Ishikawa (cell line): Measurements from ENCODE around the gene CTNND2.

Experiments
- CEBPB ChIP-seq: IDR thresholded peaks from 2 replicates; pipeline ENCODE4 v1.6.1; 2012
- CREB1 ChIP-seq: IDR thresholded peaks from 2 replicates; pipeline ENCODE4 v1.6.1; 2012; ENCODE audit warnings: low read depth
- EGR1 ChIP-seq: IDR thresholded peaks from 2 replicates; pipeline ENCODE4 v1.6.1; 2012
- EP300 ChIP-seq: IDR thresholded peaks from 2 replicates; pipeline ENCODE4 v1.6.1; 2012; ENCODE audit warnings: borderline replicate concordance
- FOXM1 ChIP-seq: IDR thresholded peaks from 2 replicates; pipeline ENCODE4 v1.6.1; 2012; ENCODE audit warnings: low read depth, borderline replicate concordance
- NFIC ChIP-seq: IDR thresholded peaks from 2 replicates; pipeline ENCODE4 v1.6.1; 2012
- RAD21 ChIP-seq: IDR thresholded peaks from 2 replicates; pipeline ENCODE4 v1.6.1; 2012; ENCODE audit warnings: low read depth
- REST ChIP-seq: IDR thresholded peaks from 2 replicates; pipeline ENCODE4 v1.6.1; 2012; ENCODE audit warnings: low read depth, mild to moderate bottlenecking
- TAF1 ChIP-seq: IDR thresholded peaks from 2 replicates; pipeline ENCODE4 v1.6.1; 2012; ENCODE audit warnings: low read depth, mild to moderate bottlenecking
- TCF12 ChIP-seq: IDR thresholded peaks from 2 replicates; pipeline ENCODE4 v1.6.1; 2012; ENCODE audit warnings: low read depth
- TEAD4 ChIP-seq: IDR thresholded peaks from 2 replicates; pipeline ENCODE4 v1.6.1; 2012
- YY1 ChIP-seq: IDR thresholded peaks from 2 replicates; pipeline ENCODE4 v1.6.1; 2012; ENCODE audit warnings: low read depth
- TF ChIP-seq, protein P1 (sequence below): IDR thresholded peaks from 2 replicates; pipeline ENCODE4 v1.6.1; 2012
- TF ChIP-seq, protein P2 (sequence below): IDR thresholded peaks from 2 replicates; pipeline ENCODE4 v1.6.1; 2012

DNA sequence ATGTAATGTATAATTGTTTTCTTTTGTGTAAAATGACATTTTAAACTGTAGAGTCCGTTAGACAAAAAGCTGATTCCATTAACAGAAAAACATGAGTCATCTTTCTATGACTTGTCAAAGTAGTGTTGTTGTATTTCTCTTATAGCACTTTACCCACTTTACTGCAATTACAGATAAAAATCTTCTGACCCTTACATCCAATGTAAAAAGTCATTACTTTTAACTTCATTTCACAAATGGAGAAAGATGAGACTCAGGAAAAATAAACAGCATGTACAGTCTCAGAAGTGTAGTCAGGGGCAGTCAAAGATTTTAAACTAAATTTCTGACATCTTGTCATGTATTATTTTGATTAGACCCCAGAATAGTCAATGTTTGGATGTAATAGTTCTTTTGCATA, 146.6 kb downstream of the CTNND2 start:
- TF ChIP-seq RAD21 (no peak), TEAD4 (no peak), EP300 (no peak), FOXM1 (no peak), EGR1 (no peak), YY1 (no peak), REST (no peak), TCF12 (no peak), NFIC (no peak), CEBPB (no peak), TAF1 (no peak), CREB1 (no peak)
- TF ChIP-seq, protein P1, sequence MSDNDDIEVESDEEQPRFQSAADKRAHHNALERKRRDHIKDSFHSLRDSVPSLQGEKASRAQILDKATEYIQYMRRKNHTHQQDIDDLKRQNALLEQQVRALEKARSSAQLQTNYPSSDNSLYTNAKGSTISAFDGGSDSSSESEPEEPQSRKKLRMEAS = no peak
- TF ChIP-seq, protein P2, sequence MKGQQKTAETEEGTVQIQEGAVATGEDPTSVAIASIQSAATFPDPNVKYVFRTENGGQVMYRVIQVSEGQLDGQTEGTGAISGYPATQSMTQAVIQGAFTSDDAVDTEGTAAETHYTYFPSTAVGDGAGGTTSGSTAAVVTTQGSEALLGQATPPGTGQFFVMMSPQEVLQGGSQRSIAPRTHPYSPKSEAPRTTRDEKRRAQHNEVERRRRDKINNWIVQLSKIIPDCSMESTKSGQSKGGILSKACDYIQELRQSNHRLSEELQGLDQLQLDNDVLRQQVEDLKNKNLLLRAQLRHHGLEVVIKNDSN = no peak
